Hepatocyte (in vitro differentiated cells): ENCODE data around the gene CYFIP1. TPM values are rescaled to one million over a fixed set of nuclear protein-coding genes. Genes with fewer than 3 reads are reported as not detected.

Source experiments
- DNase-seq: peaks from one replicate; pipeline ENCODE4 v3.0.0-alpha.2; 2016; ENCODE audit warnings: low spot score
- H2AFZ ChIP-seq: fragments of 200-600 bp; sonication (generic); 2 replicates; pipeline ENCODE4 v1.6.0; 2016; ENCODE audit warnings: antibody characterized with exemption, mild to moderate bottlenecking
- H3K27ac ChIP-seq: fragments of 200-600 bp; sonication (generic); 2 replicates; pipeline ENCODE4 v1.5.1; 2016; ENCODE audit warnings: mild to moderate bottlenecking
- H3K27me3 ChIP-seq: fragments of 200-600 bp; sonication (generic); 2 replicates; pipeline ENCODE4 v1.6.1; 2016
- H3K36me3 ChIP-seq: fragments of 200-600 bp; sonication (generic); replicated peaks from 2 replicates; pipeline ENCODE4 v1.5.1; 2016; ENCODE audit warnings: low read depth; ENCODE audit not compliant: insufficient read depth
- H3K4me1 ChIP-seq: fragments of 200-600 bp; sonication (generic); 2 replicates; pipeline ENCODE4 v1.5.1; 2016; ENCODE audit warnings: mild to moderate bottlenecking, moderate library complexity; ENCODE audit not compliant: insufficient read depth
- H3K4me2 ChIP-seq: fragments of 200-600 bp; sonication (generic); 2 replicates; pipeline ENCODE4 v1.6.0; 2016
- H3K4me3 ChIP-seq: fragments of 200-600 bp; sonication (generic); 2 replicates; pipeline ENCODE4 v1.5.1; 2016; ENCODE audit warnings: mild to moderate bottlenecking
- H3K79me2 ChIP-seq: fragments of 200-600 bp; sonication (generic); 2 replicates; pipeline ENCODE4 v1.6.0; 2017; ENCODE audit warnings: mild to moderate bottlenecking
- H3K9me2 ChIP-seq: fragments of 200-600 bp; sonication (generic); replicated peaks from 2 replicates; pipeline ENCODE4 v1.6.0; 2017; ENCODE audit warnings: mild to moderate bottlenecking; ENCODE audit not compliant: insufficient read depth
- H3K9me3 ChIP-seq: fragments of 200-600 bp; sonication (generic); 2 replicates; pipeline ENCODE4 v1.5.1; 2016; ENCODE audit warnings: low read depth, mild to moderate bottlenecking
- H4K20me1 ChIP-seq: fragments of 200-600 bp; sonication (generic); 2 replicates; pipeline ENCODE4 v1.6.0; 2016; ENCODE audit warnings: mild to moderate bottlenecking; ENCODE audit not compliant: insufficient read depth, poor library complexity, severe bottlenecking
- EZH2 ChIP-seq: fragments of 200-600 bp; sonication (generic); IDR thresholded peaks from 2 replicates; pipeline ENCODE4 v1.6.1; 2016; ENCODE audit warnings: antibody characterized with exemption, mild to moderate bottlenecking, borderline replicate concordance
- EZH2phosphoT487 ChIP-seq: fragments of 200-600 bp; sonication (generic); IDR thresholded peaks from one replicate; pipeline ENCODE4 v1.6.1; 2018; ENCODE audit warnings: antibody characterized with exemption, mild to moderate bottlenecking, low read depth, moderate library complexity; ENCODE audit not compliant: unreplicated experiment, severe bottlenecking
- WGBS: methylation state at CpG from one replicate; pipeline ENCODE4 v1.1.6; 2016; ENCODE audit warnings: low lambda C conversion rate; ENCODE audit errors: missing lambda C conversion rate; 5-methylcytosine and 5-hydroxymethylcytosine counted together
- polyA plus RNA-seq: library from polyadenylated mRNA; unstranded; fragments of >200 nt; fragmentation: Nextera tagmentation; extraction: Ambion mirVana; gene quantifications from 2 replicates; pipeline ENCODE4 v1.2.1, GENCODE V29; 2016
- total RNA-seq: library from RNA; depleted of rRNA; stranded (reverse); fragments of >200 nt; gene quantifications from 2 replicates; pipeline ENCODE4 v1.2.3, GENCODE V29; 2014
- TF ChIP-seq, protein P1 (sequence below): fragments of 200-600 bp; sonication (generic); IDR thresholded peaks from 2 replicates; pipeline ENCODE4 v1.5.1; 2016; ENCODE audit warnings: antibody characterized with exemption, mild to moderate bottlenecking; ENCODE audit not compliant: poor library complexity

Gene CYFIP1
- total and polyA plus RNA-seq, 2 experiments from 2014 or later = 73.4 to 92.2 TPM

GRCh38 chr15:22861161-22861560 is 119.0 kb downstream of the CYFIP1 start:
- Histone ChIP-seq H3K27ac (no peak overlapping the region), H3K4me3 (no peak overlapping the region), H3K79me2 (peaks cover 14% of the 10 kb centered on the region), H3K36me3 (no peaks in the 10 kb centered on the region), H2AFZ (no peak overlapping the region), H4K20me1 (no peaks in the 10 kb centered on the region), H3K9me2 (no peaks in the 10 kb centered on the region), H3K27me3 (no peaks in the 10 kb centered on the region), H3K4me1 (no peaks in the 10 kb centered on the region), H3K9me3 (no peaks in the 10 kb centered on the region), H3K4me2 (no peak overlapping the region)
- TF ChIP-seq, protein P1, sequence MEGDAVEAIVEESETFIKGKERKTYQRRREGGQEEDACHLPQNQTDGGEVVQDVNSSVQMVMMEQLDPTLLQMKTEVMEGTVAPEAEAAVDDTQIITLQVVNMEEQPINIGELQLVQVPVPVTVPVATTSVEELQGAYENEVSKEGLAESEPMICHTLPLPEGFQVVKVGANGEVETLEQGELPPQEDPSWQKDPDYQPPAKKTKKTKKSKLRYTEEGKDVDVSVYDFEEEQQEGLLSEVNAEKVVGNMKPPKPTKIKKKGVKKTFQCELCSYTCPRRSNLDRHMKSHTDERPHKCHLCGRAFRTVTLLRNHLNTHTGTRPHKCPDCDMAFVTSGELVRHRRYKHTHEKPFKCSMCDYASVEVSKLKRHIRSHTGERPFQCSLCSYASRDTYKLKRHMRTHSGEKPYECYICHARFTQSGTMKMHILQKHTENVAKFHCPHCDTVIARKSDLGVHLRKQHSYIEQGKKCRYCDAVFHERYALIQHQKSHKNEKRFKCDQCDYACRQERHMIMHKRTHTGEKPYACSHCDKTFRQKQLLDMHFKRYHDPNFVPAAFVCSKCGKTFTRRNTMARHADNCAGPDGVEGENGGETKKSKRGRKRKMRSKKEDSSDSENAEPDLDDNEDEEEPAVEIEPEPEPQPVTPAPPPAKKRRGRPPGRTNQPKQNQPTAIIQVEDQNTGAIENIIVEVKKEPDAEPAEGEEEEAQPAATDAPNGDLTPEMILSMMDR = no peak
- TF ChIP-seq EZH2phosphoT487 (no peak), EZH2 (no peak)
- 93% methylated on average over 2 of the region's 2 CpGs for WGBS
- DNase-seq = no peak

DNA sequence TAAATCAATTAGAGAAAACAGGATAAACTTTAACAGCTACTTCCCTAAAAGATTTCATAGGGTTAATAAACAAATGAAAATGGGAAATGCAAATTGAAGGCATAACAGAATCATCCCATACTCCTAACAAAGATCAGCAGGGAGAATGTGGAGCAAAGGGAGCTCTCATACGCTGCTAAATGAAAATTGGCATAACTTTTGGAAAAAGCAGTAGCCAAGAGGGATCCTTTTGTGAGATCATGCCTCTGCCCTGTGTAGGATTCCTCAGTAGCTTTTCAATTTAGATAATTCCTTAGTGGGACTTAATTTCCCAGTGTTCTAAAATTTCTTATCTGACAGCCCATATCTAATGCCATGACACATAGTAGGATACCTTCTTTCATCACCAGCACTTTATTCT is 123.5 kb downstream of the CYFIP1 start:
- H4K20me1 ChIP-seq = no peaks in the 10 kb centered on the region
- no peaks in the 10 kb centered on the region for H3K36me3 ChIP-seq
- no peak overlapping the region for H3K4me2 ChIP-seq
- H3K9me3 ChIP-seq = no peaks in the 10 kb centered on the region
- peaks cover 4% of the 10 kb centered on the region for H3K79me2 ChIP-seq
- no peak overlapping the region for H3K4me3 ChIP-seq
- WGBS = 100% methylated on average over 1 of the region's 1 CpG
- no peak for TF ChIP-seq EZH2phosphoT487
- no peak for TF ChIP-seq EZH2
- TF ChIP-seq, protein P1 = no peak
- no peak overlapping the region for H2AFZ ChIP-seq
- no peaks in the 10 kb centered on the region for H3K27me3 ChIP-seq
- H3K27ac ChIP-seq = no peak overlapping the region
- no peaks in the 10 kb centered on the region for H3K4me1 ChIP-seq
- no peaks in the 10 kb centered on the region for H3K9me2 ChIP-seq
- DNase-seq = no peak

GRCh38 chr15:22855791-22856190 is 124.4 kb downstream of the CYFIP1 start:
- Histone ChIP-seq H3K4me2 (no peak overlapping the region), H3K4me1 (no peaks in the 10 kb centered on the region), H3K4me3 (no peak overlapping the region), H2AFZ (no peak overlapping the region), H4K20me1 (no peaks in the 10 kb centered on the region), H3K9me3 (no peaks in the 10 kb centered on the region), H3K9me2 (no peaks in the 10 kb centered on the region), H3K36me3 (no peaks in the 10 kb centered on the region), H3K27me3 (no peaks in the 10 kb centered on the region), H3K79me2 (peaks cover 13% of the 10 kb centered on the region), H3K27ac (no peak overlapping the region)
- 71% methylated on average over 4 of the region's 4 CpGs for WGBS
- no peak for DNase-seq
- TF ChIP-seq EZH2 (no peak), EZH2phosphoT487 (no peak)
- TF ChIP-seq, protein P1 = no peak

GRCh38 chr15:22851513-22851912 is 128.7 kb downstream of the CYFIP1 start:
- no peaks in the 10 kb centered on the region for H3K9me2 ChIP-seq
- no peaks in the 10 kb centered on the region for H3K4me1 ChIP-seq
- no peaks in the 10 kb centered on the region for H3K27me3 ChIP-seq
- H3K9me3 ChIP-seq = no peaks in the 10 kb centered on the region
- H3K27ac ChIP-seq = no peak overlapping the region
- TF ChIP-seq, protein P1 = no peak
- TF ChIP-seq EZH2 (no peak), EZH2phosphoT487 (no peak)
- DNase-seq = no peak
- H2AFZ ChIP-seq = no peak overlapping the region
- H4K20me1 ChIP-seq = peaks cover 6% of the 10 kb centered on the region
- 93% methylated on average over 4 of the region's 4 CpGs for WGBS
- no peak overlapping the region for H3K4me2 ChIP-seq
- no peaks in the 10 kb centered on the region for H3K36me3 ChIP-seq
- peaks cover 55% of the 10 kb centered on the region for H3K79me2 ChIP-seq
- no peak overlapping the region for H3K4me3 ChIP-seq
